Endothelial cell of umbilical vein (primary cell): ENCODE data around the gene LYPD5.

Experiments used
- GATA2 ChIP-seq: IDR thresholded peaks from 2 replicates; pipeline ENCODE4 v1.7.0; 2011; ENCODE audit warnings: low read depth, mild to moderate bottlenecking, moderate library complexity, mixed read lengths, low read length; ENCODE audit not compliant: insufficient read length, insufficient read depth
- POLR2A ChIP-seq: IDR thresholded peaks from 2 replicates; pipeline ENCODE4 v1.6.1; 2012; ENCODE audit warnings: low read depth, mild to moderate bottlenecking, control low read depth, low read length
- POLR2AphosphoS5 ChIP-seq: IDR thresholded peaks from 2 replicates; pipeline ENCODE4 v1.6.1; 2012; ENCODE audit warnings: low read depth, mild to moderate bottlenecking, control low read depth, low read length, moderate library complexity; ENCODE audit not compliant: insufficient read depth
- TF ChIP-seq, protein P1 (sequence below), 2 donors: IDR thresholded peaks; 1 replicate in 1 of 2; 2 replicates in 1 of 2; pipeline ENCODE4 v1.5.1; 2011; ENCODE audit warnings: low read length in 2 of 2, mild to moderate bottlenecking in 2 of 2, moderate library complexity in 2 of 2, control low read depth in 1 of 2, inconsistent platforms in 1 of 2, low read depth in 1 of 2; ENCODE audit not compliant: insufficient read depth in 1 of 2; ENCODE audit errors: extremely low read depth in 1 of 2
- TF ChIP-seq, protein P2 (sequence below): IDR thresholded peaks from 2 replicates; pipeline ENCODE4 v1.6.1; 2011; ENCODE audit not compliant: insufficient read depth, insufficient read length

- TF ChIP-seq, protein P1, sequence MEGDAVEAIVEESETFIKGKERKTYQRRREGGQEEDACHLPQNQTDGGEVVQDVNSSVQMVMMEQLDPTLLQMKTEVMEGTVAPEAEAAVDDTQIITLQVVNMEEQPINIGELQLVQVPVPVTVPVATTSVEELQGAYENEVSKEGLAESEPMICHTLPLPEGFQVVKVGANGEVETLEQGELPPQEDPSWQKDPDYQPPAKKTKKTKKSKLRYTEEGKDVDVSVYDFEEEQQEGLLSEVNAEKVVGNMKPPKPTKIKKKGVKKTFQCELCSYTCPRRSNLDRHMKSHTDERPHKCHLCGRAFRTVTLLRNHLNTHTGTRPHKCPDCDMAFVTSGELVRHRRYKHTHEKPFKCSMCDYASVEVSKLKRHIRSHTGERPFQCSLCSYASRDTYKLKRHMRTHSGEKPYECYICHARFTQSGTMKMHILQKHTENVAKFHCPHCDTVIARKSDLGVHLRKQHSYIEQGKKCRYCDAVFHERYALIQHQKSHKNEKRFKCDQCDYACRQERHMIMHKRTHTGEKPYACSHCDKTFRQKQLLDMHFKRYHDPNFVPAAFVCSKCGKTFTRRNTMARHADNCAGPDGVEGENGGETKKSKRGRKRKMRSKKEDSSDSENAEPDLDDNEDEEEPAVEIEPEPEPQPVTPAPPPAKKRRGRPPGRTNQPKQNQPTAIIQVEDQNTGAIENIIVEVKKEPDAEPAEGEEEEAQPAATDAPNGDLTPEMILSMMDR (IDR thresholded peaks at IDR 0.05; ENCODE audit: extremely low read depth in 1 of 2, insufficient read depth in 1 of 2, low read depth in 1 of 2, low read length in 2 of 2): no peak
- no peak for TF ChIP-seq GATA2
- no peak for TF ChIP-seq POLR2AphosphoS5
- TF ChIP-seq POLR2A: no peak
- TF ChIP-seq, protein P2, sequence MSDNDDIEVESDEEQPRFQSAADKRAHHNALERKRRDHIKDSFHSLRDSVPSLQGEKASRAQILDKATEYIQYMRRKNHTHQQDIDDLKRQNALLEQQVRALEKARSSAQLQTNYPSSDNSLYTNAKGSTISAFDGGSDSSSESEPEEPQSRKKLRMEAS: no peak
Measured at GRCh38 chr19:43769256-43769655, 33.0 kb downstream of the LYPD5 start.
